B cell (primary cell): Measurements from ENCODE around the gene JKAMP. TPM values are rescaled to one million over a fixed set of nuclear protein-coding genes. Genes with fewer than 3 reads are reported as not detected.

Source experiments
- ATAC-seq: fragments of 200-7000 bp; cut with Tn5 transposase; one replicate; pipeline ENCODE4 v1.10.0; 2021; ENCODE audit warnings: low read depth, mild to moderate bottlenecking, moderate number of reproducible peaks, moderate library complexity
- CTCF ChIA-PET: fragments of 350-600 bp; sonication (Branson Sonifier 250); formaldehyde crosslinking; loops from one replicate; lab custom pipeline; 2021; ENCODE audit warnings: antibody characterized with exemption, inconsistent platforms; lab: Charles Lee
- POLR2A ChIA-PET: fragments of 350-600 bp; sonication (Branson Sonifier 250); formaldehyde crosslinking; loops from one replicate; lab custom pipeline; 2021; ENCODE audit warnings: antibody characterized with exemption; lab: Charles Lee
- DNase-seq: peaks from one replicate; pipeline ENCODE4 v3.0.0; 2013
- H2AFZ ChIP-seq: 2 replicates; pipeline ENCODE4 v1.6.1; 2012; ENCODE audit warnings: mild to moderate bottlenecking, low read depth, low read length; ENCODE audit not compliant: insufficient read depth, poor library complexity, severe bottlenecking
- H3K27ac ChIP-seq, 2 donors: 1 replicate in 1 of 2; 2 replicates in 1 of 2; pipeline ENCODE4 v1.5.1; 2012 to 2013; ENCODE audit warnings: low read length in 2 of 2, mild to moderate bottlenecking in 2 of 2, moderate library complexity in 1 of 2
- H3K27me3 ChIP-seq, 4 experiments: fragments of 200-600 bp in 1 of 4; sonication (generic) in 1 of 4; replicated peaks in 1 of 4; 1 replicate in 2 of 4; 2 replicates in 2 of 4; pipeline versions ENCODE4 v1.6.1 to v1.7.0; 2013 to 2016; ENCODE audit warnings: low read length in 3 of 4, mild to moderate bottlenecking in 2 of 4, mixed read lengths in 1 of 4, moderate library complexity in 1 of 4; ENCODE audit not compliant: insufficient read depth in 4 of 4, control insufficient read depth in 3 of 4; ENCODE audit errors: control extremely low read depth in 1 of 4
- H3K36me3 ChIP-seq, 2 experiments: replicated peaks in 1 of 2; 1 replicate in 1 of 2; 2 replicates in 1 of 2; pipeline versions ENCODE4 v1.6.1 to v1.7.1; 2013; ENCODE audit warnings: low read length in 1 of 2; ENCODE audit not compliant: insufficient read depth in 2 of 2, control insufficient read depth in 1 of 2; ENCODE audit errors: control extremely low read depth in 1 of 2, extremely low read depth in 1 of 2
- H3K4me1 ChIP-seq, 2 donors: fragments of 200-600 bp in 1 of 2; sonication (generic) in 1 of 2; 1 replicate in 1 of 2; 2 replicates in 1 of 2; pipeline versions ENCODE4 v1.5.1 to v1.6.1; 2013 to 2017; ENCODE audit warnings: low read length in 2 of 2; ENCODE audit not compliant: control insufficient read depth in 2 of 2, insufficient read depth in 2 of 2
- H3K4me2 ChIP-seq: replicated peaks from 2 replicates; pipeline ENCODE3; 2012; ENCODE audit warnings: mild to moderate bottlenecking, low read depth, low read length; ENCODE audit not compliant: poor library complexity, severe bottlenecking
- H3K4me3 ChIP-seq, 5 experiments: fragments of 200-600 bp in 1 of 5; sonication (generic) in 1 of 5; 1 replicate in 3 of 5; 2 replicates in 2 of 5; pipeline versions ENCODE4 v1.5.1 to v1.7.0; 2011 to 2016; ENCODE audit warnings: low read length in 4 of 5, mild to moderate bottlenecking in 4 of 5, low read depth in 2 of 5, control low read depth in 1 of 5, moderate library complexity in 1 of 5; ENCODE audit not compliant: insufficient read depth in 1 of 5; ENCODE audit errors: control extremely low read depth in 1 of 5, extremely low read depth in 1 of 5
- H3K79me2 ChIP-seq: fragments of 200-600 bp; sonication (generic); one replicate; pipeline ENCODE4 v1.6.0; 2016; ENCODE audit warnings: low read length; ENCODE audit not compliant: control insufficient read depth, insufficient read depth
- H3K9ac ChIP-seq: fragments of 200-600 bp; sonication (generic); 2 replicates; pipeline ENCODE4 v1.6.1; 2017; ENCODE audit warnings: mild to moderate bottlenecking, low read length, moderate library complexity
- H3K9me3 ChIP-seq, 3 donors: one replicate each; pipeline versions ENCODE4 v1.6.1 to v1.7.1; 2013; ENCODE audit warnings: low read length in 2 of 3; ENCODE audit not compliant: control insufficient read depth in 2 of 3, insufficient read depth in 1 of 3; ENCODE audit errors: control extremely low read depth in 1 of 3
- H4K20me1 ChIP-seq: 2 replicates; pipeline ENCODE4 v1.6.0; 2012; ENCODE audit warnings: mild to moderate bottlenecking, low read length; ENCODE audit not compliant: insufficient read depth, control insufficient read depth, poor library complexity, severe bottlenecking
- H3K27ac Mint-ChIP-seq: one replicate; pipeline ENCODE4 v1.8.0; 2021; ENCODE audit warnings: mixed read lengths
- H3K27me3 Mint-ChIP-seq: one replicate; pipeline ENCODE4 v1.8.0; 2021; ENCODE audit warnings: mixed read lengths
- H3K4me1 Mint-ChIP-seq: one replicate; pipeline ENCODE4 v1.8.0; 2021; ENCODE audit warnings: mixed read lengths
- H3K4me3 Mint-ChIP-seq: one replicate; pipeline ENCODE4 v1.8.0; 2021; ENCODE audit warnings: mixed read lengths
- H3K9me3 Mint-ChIP-seq: one replicate; pipeline ENCODE4 v1.8.0; 2022; ENCODE audit warnings: mixed read lengths; ENCODE audit not compliant: insufficient read depth
- CTCF ChIP-seq: fragments of 200-600 bp; IDR thresholded peaks from one replicate; pipeline ENCODE4 v1.8.0; 2022; ENCODE audit warnings: antibody characterized with exemption, mild to moderate bottlenecking
- EZH2 ChIP-seq: IDR thresholded peaks from 2 replicates; pipeline ENCODE4 v1.6.1; 2012; ENCODE audit warnings: borderline replicate concordance, low read depth, mild to moderate bottlenecking, moderate library complexity, low read length; ENCODE audit not compliant: insufficient read depth, poor library complexity, severe bottlenecking
- WGBS: methylation state at CpG from one replicate; pipeline ENCODE4 v1.1.5; 2013; ENCODE audit warnings: missing lambda C conversion rate; ENCODE audit not compliant: insufficient coverage; 5-methylcytosine and 5-hydroxymethylcytosine counted together
- intact Hi-C: fragments of 100-400 bp; cut with micrococcal nuclease; formaldehyde crosslinking; loops from one replicate; pipeline ENCODE4 v1.10.0; 2022
- polyA plus RNA-seq: library from polyadenylated mRNA; depleted of rRNA; stranded (reverse); fragments of >200 nt; gene quantifications from 2 replicates; pipeline ENCODE4 v1.2.3, GENCODE V29; 2012
- total RNA-seq, 2 donors: library from RNA; stranded (reverse); fragments of 120-200 nt in 1 of 2; gene quantifications; 1 replicate in 1 of 2; 2 replicates in 1 of 2; pipeline versions ENCODE4 v1.2.3 to v1.2.4, GENCODE V29; 2013 to 2022

The JKAMP gene
- total and polyA plus RNA-seq, 2 donors (not counting 1 experiment from before 2014, with no cell fraction given) = 30.3 to 32.3 TPM

- H3K4me3 Mint-ChIP-seq = no peak overlapping the region
- no peak overlapping the region for H3K27ac ChIP-seq
- H3K4me3 ChIP-seq = no peak overlapping the region
- intact Hi-C loops = no loop called here
- CTCF ChIA-PET = no interaction called here
- no peak overlapping the region for H2AFZ ChIP-seq
- H3K79me2 ChIP-seq = no peaks in the 10 kb centered on the region
- H3K9me3 ChIP-seq = peaks cover 0 to 8% (median 0%) of the 10 kb centered on the region in 3 donors
- no CpG with 5 or more reads among the region's 2 CpGs for WGBS
- no peak overlapping the region for H3K9ac ChIP-seq
- peaks cover 11% of the 10 kb centered on the region for H3K27me3 Mint-ChIP-seq
- no peaks in the 10 kb centered on the region for H3K4me1 Mint-ChIP-seq
- H3K4me2 ChIP-seq = no peak overlapping the region
- no peaks in the 10 kb centered on the region for H4K20me1 ChIP-seq
- ATAC-seq = no peak
- peaks cover 0 to 4% (median 0%) of the 10 kb centered on the region in 4 experiments for H3K27me3 ChIP-seq
- H3K36me3 ChIP-seq = no peaks in the 10 kb centered on the region
- POLR2A ChIA-PET = no interaction called here
- no peaks in the 10 kb centered on the region for H3K9me3 Mint-ChIP-seq
- no peak overlapping the region for H3K27ac Mint-ChIP-seq
- DNase-seq = no peak
- TF ChIP-seq CTCF = no peak
- TF ChIP-seq EZH2 = no peak
- H3K4me1 ChIP-seq = no peaks in the 10 kb centered on the region
Measured at GRCh38 chr14:59547310-59547709, 63.0 kb downstream of the JKAMP start.

Other genes starting within 250 kb of the JKAMP start
- gene GPR135, start 19.1 kb upstream of the JKAMP start, total RNA-seq = 4.7 and 6.1 TPM in 2 replicates
- gene GPR135, start 19.1 kb upstream of the JKAMP start, polyA plus RNA-seq = 1.2 and 1.4 TPM in 2 replicates
- gene L3HYPDH, start 109 bp upstream of the JKAMP start, total RNA-seq = 67.3 and 74.5 TPM in 2 replicates
- 99.2 and 126 TPM in 2 replicates for gene L3HYPDH, start 109 bp upstream of the JKAMP start, polyA plus RNA-seq
- not detected in 2 replicates for gene CCDC175, start 92.3 kb downstream of the JKAMP start, total RNA-seq
- not detected in 2 replicates for gene CCDC175, start 92.3 kb downstream of the JKAMP start, polyA plus RNA-seq